NOMO-1 treated with dmso at 0.1 percent for 144 hours (cell line): ENCODE data around the gene SH3BP5L.

Experiments
- DNase-seq: peaks from one replicate; lab custom pipeline; 2025; ENCODE audit not compliant: unreplicated experiment; lab: John Stamatoyannopoulos, UW

Gene SH3BP5L

DNA sequence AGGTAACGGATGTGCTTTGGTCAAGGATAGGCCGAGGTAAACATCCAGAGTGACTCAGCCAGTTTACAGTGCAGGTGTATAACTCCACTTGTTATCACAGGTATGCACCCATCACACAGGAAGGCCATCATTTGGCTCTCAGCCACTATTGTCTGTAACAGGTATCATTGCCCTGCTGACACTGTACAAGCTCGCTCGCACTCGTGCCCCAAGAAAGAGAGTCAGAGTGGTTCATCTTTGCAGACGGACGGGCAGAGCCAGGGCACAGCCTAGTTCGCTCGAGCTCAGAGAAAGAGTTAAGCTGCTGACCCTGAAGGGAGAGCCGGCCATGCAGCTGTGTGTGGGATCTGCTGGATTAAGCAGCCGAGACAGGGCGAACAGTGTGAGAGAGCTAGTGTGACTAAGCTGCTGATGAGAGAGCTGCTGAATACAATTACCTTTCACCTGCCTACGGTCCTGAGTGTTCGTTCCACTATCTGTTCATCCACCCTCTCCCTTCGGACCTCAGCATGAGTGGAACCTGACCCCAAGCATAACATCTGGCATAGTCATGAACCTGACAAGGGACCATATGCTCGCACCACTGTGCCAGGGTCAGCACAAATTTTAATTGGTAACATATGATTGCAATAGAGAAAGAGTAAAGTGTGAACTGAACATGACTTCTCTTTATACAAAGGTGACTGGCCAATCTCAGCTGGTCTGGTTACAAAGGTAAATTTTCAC is 43.1 kb downstream of the SH3BP5L start:
- no peak for DNase-seq

DNA sequence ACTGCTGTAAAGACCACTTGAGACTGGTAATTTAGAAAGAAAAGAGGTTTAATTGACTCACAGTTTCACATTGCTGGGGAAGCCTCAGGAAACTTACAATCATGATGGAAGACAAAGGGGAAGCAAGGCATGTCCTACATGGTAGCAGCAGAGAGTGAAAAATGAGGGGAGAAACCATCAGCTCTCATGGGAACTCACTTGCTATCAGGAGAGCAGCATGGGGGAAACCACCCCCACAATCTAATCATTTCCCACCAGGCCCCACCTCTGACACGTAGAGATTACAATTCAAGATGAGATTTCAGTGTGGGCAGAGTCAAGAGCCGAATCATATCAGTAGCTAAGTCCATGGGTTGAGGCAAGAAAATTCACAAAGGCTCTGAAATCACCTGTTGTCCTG is 46.4 kb downstream of the SH3BP5L start:
- no peak for DNase-seq

DNA sequence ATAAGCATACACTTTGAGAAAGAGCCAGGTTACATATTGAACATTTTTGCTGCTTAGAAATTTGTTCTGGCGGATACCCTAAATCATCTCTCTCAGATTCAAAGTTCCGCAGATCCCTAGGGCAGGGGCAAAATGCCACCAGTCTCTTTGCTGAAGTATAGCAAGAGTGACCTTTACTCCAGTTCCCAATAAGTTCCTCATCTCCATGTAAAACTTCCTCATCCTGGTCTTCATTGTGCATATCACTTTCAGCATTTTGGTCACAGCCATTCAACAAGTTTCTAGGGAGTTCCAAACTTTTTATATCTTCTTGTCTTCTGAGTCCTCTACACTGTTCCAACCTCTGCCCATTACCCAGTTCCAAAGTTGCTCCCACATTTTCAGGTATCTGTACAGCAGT is 46.8 kb downstream of the SH3BP5L start:
- no peak for DNase-seq

DNA sequence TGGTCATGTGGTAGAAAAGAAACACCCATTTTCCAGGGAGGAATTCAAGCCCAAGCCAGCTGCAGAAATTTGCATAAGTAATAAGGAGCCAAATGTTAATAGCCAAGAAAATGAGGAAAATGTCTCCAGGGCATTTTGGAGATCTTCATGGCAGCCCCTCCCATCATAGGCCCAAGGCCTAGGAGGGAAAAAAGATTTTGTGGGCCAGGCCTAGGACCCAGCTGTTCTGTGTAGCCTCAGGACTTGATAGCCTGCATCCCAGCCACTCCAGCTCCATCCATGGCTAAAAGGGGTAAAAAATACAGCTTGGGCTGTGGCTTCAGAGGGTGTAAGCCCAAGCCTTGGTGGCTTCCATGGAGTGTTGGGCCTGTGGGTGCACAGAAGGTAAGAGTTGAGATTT is 48.7 kb downstream of the SH3BP5L start:
- no peak for DNase-seq

DNA sequence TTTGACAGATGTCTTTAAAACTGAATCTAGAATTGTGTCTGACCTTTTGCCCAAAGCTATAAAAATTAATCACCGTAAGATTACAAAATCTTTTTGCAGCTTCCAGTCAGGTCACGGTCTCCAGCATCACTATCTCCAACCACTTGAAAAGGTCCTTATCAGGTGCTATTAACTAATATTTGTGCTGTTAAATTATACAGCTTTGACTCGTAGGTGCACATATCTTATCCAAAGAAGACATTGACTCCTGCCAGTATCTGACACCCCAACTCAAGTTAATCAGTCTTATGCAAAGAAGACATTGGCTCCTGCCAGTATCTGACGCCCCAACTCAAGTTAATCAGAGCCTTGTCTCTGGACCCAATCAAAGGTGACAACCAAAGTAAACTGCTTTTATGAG is 50.3 kb downstream of the SH3BP5L start:
- DNase-seq = no peak
